ENCODE results near the gene KCNMA1.

The KCNMA1 gene

DNA sequence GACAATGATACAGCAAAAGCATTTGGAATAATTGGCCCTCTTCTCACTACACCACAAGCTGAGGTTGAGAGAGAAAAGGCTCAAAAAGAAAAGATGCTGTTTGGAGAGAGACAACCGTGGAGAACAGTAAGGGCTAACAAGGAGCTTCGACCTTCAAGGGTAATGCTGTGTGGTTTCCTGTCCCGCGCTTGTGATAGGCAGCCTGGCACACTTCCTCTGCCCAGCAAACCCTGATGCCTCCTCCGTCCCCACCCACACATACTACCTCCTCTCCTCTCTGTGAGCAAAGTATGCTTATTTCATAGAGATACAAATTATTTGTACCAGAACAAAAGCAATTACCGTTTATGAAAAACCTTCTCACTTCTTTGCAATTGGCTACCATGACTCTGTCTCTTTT, 755.4 kb downstream of the KCNMA1 start:
- H4K20me1 ChIP-seq (ENCODE audit: low read depth, low read length): no peaks in the 10 kb centered on the region
- no peaks in the 10 kb centered on the region for H3K27me3 ChIP-seq (ENCODE audit: low read length)
- H3K9me3 ChIP-seq (ENCODE audit: insufficient read depth, low read length): no peaks in the 10 kb centered on the region
- H3K36me3 ChIP-seq (ENCODE audit: low read length): no peaks in the 10 kb centered on the region
- H3K4me3 ChIP-seq (ENCODE audit: insufficient read depth, low read length, poor library complexity, severe bottlenecking): no peak overlapping the region
- no peaks in the 10 kb centered on the region for H3F3A ChIP-seq (ENCODE audit: insufficient read depth)
- no peaks in the 10 kb centered on the region for H3K79me2 ChIP-seq (ENCODE audit: insufficient read depth, low read length)
- H3K9ac ChIP-seq (ENCODE audit: low read length): no peak overlapping the region
- H2AFZ ChIP-seq (ENCODE audit: low read depth, low read length, severe bottlenecking): no peak overlapping the region
- no peaks in the 10 kb centered on the region for H3K9me2 ChIP-seq (replicated peaks; ENCODE audit: insufficient read depth, low read length)
- no peak overlapping the region for H3K27ac ChIP-seq (ENCODE audit: low read depth, low read length)
- H3K4me2 ChIP-seq (ENCODE audit: low read depth, low read length, poor library complexity, severe bottlenecking): no peak overlapping the region
- TF ChIP-seq EZH2phosphoT487 (conservative IDR thresholded peaks at IDR 0.05; ENCODE audit: low read length) (no peak), CTCF (IDR thresholded peaks at IDR 0.05; ENCODE audit: insufficient read depth, low read length, poor library complexity, severe bottlenecking) (no peak)

DNA sequence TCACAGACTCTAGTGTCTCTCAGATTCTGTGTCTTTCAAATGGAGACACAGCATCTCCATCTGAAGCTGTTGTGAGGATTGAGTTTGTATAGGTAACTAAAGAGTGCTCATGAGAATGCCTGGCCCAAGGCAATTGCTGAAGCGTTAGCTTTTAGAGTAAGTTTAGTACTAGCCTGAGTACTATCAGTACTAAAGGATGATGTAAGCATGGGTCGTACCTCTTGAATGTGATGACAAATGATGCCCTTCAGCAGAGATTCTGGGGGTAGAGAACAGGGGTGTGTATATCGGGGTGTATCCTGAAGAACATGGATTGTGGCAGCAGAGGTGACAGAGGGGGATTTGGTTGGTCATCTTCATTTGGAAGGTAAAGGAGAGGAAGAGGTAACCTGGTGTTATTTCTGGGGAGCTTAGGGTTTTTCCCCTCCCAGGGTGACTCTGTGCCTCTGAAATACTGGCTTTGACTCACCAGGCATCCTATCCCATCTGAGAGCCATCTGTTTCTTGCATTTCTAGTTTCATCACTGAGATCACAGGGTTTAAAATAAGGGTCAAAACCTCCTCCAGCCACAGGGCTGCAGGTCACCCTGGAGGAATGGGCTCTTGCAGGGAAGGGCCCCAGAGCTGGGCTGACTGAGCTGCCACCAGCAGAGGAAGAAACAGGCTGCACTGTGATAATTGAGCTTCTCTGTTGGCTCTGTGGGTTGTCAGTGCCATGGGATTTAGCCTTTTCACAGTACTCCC, 756.0 kb downstream of the KCNMA1 start:
- no peak overlapping the region for H3K27ac ChIP-seq (ENCODE audit: low read depth, low read length)
- no peaks in the 10 kb centered on the region for H3F3A ChIP-seq (ENCODE audit: insufficient read depth)
- no peaks in the 10 kb centered on the region for H3K36me3 ChIP-seq (ENCODE audit: low read length)
- H2AFZ ChIP-seq (ENCODE audit: low read depth, low read length, severe bottlenecking): no peak overlapping the region
- no peaks in the 10 kb centered on the region for H4K20me1 ChIP-seq (ENCODE audit: low read depth, low read length)
- TF ChIP-seq CTCF (IDR thresholded peaks at IDR 0.05; ENCODE audit: insufficient read depth, low read length, poor library complexity, severe bottlenecking) (no peak), EZH2phosphoT487 (conservative IDR thresholded peaks at IDR 0.05; ENCODE audit: low read length) (no peak)
- H3K4me3 ChIP-seq (ENCODE audit: insufficient read depth, low read length, poor library complexity, severe bottlenecking): no peak overlapping the region
- no peaks in the 10 kb centered on the region for H3K9me2 ChIP-seq (replicated peaks; ENCODE audit: insufficient read depth, low read length)
- no peaks in the 10 kb centered on the region for H3K9me3 ChIP-seq (ENCODE audit: insufficient read depth, low read length)
- no peak overlapping the region for H3K4me2 ChIP-seq (ENCODE audit: low read depth, low read length, poor library complexity, severe bottlenecking)
- H3K79me2 ChIP-seq (ENCODE audit: insufficient read depth, low read length): no peaks in the 10 kb centered on the region
- no peak overlapping the region for H3K9ac ChIP-seq (ENCODE audit: low read length)
- no peaks in the 10 kb centered on the region for H3K27me3 ChIP-seq (ENCODE audit: low read length)

DNA sequence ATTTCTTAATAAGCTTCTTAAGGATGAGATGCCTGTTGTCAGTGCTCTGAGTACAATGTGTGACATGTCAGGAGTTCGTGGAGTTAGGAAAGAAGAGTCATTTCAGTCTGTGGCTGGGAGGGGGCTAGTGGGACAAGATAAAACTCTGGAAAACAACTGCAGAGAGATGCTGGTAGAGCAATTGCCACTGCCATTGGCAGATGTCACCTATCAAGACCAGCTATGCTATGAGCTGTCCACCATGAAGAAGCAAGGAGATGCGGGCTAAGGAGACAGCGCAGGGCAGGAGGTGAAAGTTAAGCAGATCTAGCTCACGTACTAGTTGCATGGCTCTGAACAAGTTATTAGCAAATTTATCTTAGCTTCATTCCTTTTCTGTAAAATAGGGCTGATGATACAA, 756.7 kb downstream of the KCNMA1 start:
- Histone ChIP-seq H3K4me2 (ENCODE audit: low read depth, low read length, poor library complexity, severe bottlenecking) (no peak overlapping the region), H3K9me2 (replicated peaks; ENCODE audit: insufficient read depth, low read length) (no peaks in the 10 kb centered on the region)
- no peak for TF ChIP-seq EZH2phosphoT487 (conservative IDR thresholded peaks at IDR 0.05; ENCODE audit: low read length)
- TF ChIP-seq CTCF (IDR thresholded peaks at IDR 0.05; ENCODE audit: insufficient read depth, low read length, poor library complexity, severe bottlenecking): no peak

More for the DNA sequence above, 756.7 kb downstream of the KCNMA1 start:
- H4K20me1 ChIP-seq (ENCODE audit: low read depth, low read length): no peaks in the 10 kb centered on the region
- no peaks in the 10 kb centered on the region for H3K79me2 ChIP-seq (ENCODE audit: insufficient read depth, low read length)
- no peak overlapping the region for H3K4me3 ChIP-seq (ENCODE audit: insufficient read depth, low read length, poor library complexity, severe bottlenecking)
- no peaks in the 10 kb centered on the region for H3K27me3 ChIP-seq (ENCODE audit: low read length)
- no peaks in the 10 kb centered on the region for H3K36me3 ChIP-seq (ENCODE audit: low read length)
- H3K27ac ChIP-seq (ENCODE audit: low read depth, low read length): no peak overlapping the region
- no peak overlapping the region for H2AFZ ChIP-seq (ENCODE audit: low read depth, low read length, severe bottlenecking)
- H3K9ac ChIP-seq (ENCODE audit: low read length): no peak overlapping the region
- H3K9me3 ChIP-seq (ENCODE audit: insufficient read depth, low read length): no peaks in the 10 kb centered on the region
- H3F3A ChIP-seq (ENCODE audit: insufficient read depth): no peaks in the 10 kb centered on the region

Measured in SU-DHL-6 (cell line).